H9 (cell line): ENCODE measurements around the gene PSAPL1. TPM values are rescaled to one million over a fixed set of nuclear protein-coding genes. Genes with fewer than 3 reads are reported as not detected.
A peak's percentile ranks its signal among the peaks of the same experiment; 100 is the strongest.

Source experiments
- DNase-seq: peaks from one replicate; pipeline ENCODE4 v3.0.0-alpha.2; 2017
- H2AFZ ChIP-seq: one replicate; pipeline ENCODE4 v1.6.1; 2013; ENCODE audit warnings: mild to moderate bottlenecking, low read length, control low read depth, moderate library complexity
- H2AK5ac ChIP-seq: 2 replicates; pipeline ENCODE4 v1.6.1; 2013; ENCODE audit warnings: low read length, control low read depth, mixed read lengths; ENCODE audit not compliant: insufficient read length
- H2BK120ac ChIP-seq: one replicate; pipeline ENCODE4 v1.6.1; 2013; ENCODE audit warnings: low read depth, mild to moderate bottlenecking, low read length, control low read depth, inconsistent platforms; ENCODE audit not compliant: poor library complexity, severe bottlenecking
- H2BK12ac ChIP-seq: 2 replicates; pipeline ENCODE4 v1.6.1; 2013; ENCODE audit warnings: low read length, control low read depth, mixed read lengths, low read depth; ENCODE audit not compliant: insufficient read length
- H2BK15ac ChIP-seq: 2 replicates; pipeline ENCODE4 v1.6.1; 2013; ENCODE audit warnings: low read depth, low read length, control low read depth
- H2BK20ac ChIP-seq: one replicate; pipeline ENCODE4 v1.6.1; 2013; ENCODE audit warnings: low read depth, mild to moderate bottlenecking, low read length, control low read depth, inconsistent platforms; ENCODE audit not compliant: poor library complexity, severe bottlenecking
- H2BK5ac ChIP-seq: 2 replicates; pipeline ENCODE4 v1.6.1; 2013; ENCODE audit warnings: low read length, control low read depth, mixed read lengths; ENCODE audit not compliant: insufficient read length
- H3K14ac ChIP-seq: 2 replicates; pipeline ENCODE4 v1.6.1; 2013; ENCODE audit warnings: low read length, control low read depth; ENCODE audit not compliant: insufficient read depth
- H3K18ac ChIP-seq: 2 replicates; pipeline ENCODE4 v1.6.1; 2013; ENCODE audit warnings: low read depth, mild to moderate bottlenecking, mixed read lengths, low read length, control low read depth; ENCODE audit not compliant: insufficient read length
- H3K23ac ChIP-seq: 2 replicates; pipeline ENCODE4 v1.6.1; 2013; ENCODE audit warnings: low read length, control low read depth, mixed read lengths, low read depth; ENCODE audit not compliant: insufficient read length
- H3K23me2 ChIP-seq: 2 replicates; pipeline ENCODE4 v1.6.1; 2013; ENCODE audit warnings: low read depth, mild to moderate bottlenecking, mixed read lengths, low read length, control low read depth; ENCODE audit not compliant: insufficient read length, poor library complexity, severe bottlenecking
- H3K27ac ChIP-seq: 2 replicates; pipeline ENCODE4 v1.5.1; 2013; ENCODE audit warnings: low read length, control low read depth, mixed read lengths, low read depth; ENCODE audit not compliant: insufficient read length
- H3K27me3 ChIP-seq: 2 replicates; pipeline ENCODE4 v1.6.1; 2013; ENCODE audit warnings: low read length, control low read depth, inconsistent platforms; ENCODE audit not compliant: insufficient read depth
- H3K4ac ChIP-seq: 2 replicates; pipeline ENCODE4 v1.6.1; 2013; ENCODE audit warnings: low read depth, mild to moderate bottlenecking, control low read depth, inconsistent platforms, low read length, moderate library complexity
- H3K4me1 ChIP-seq: 2 replicates; pipeline ENCODE4 v1.6.1; 2013; ENCODE audit warnings: low read length, control low read depth, inconsistent platforms; ENCODE audit not compliant: insufficient read depth
- H3K4me2 ChIP-seq: 2 replicates; pipeline ENCODE4 v1.6.1; 2013; ENCODE audit warnings: low read length, control low read depth, mixed read lengths; ENCODE audit not compliant: insufficient read length, insufficient read depth
- H3K56ac ChIP-seq: 2 replicates; pipeline ENCODE4 v1.6.1; 2013; ENCODE audit warnings: low read depth, mild to moderate bottlenecking, mixed read lengths, low read length, control low read depth; ENCODE audit not compliant: insufficient read length
- H3K79me1 ChIP-seq: 2 replicates; pipeline ENCODE4 v1.6.1; 2013; ENCODE audit warnings: low read depth, mild to moderate bottlenecking, moderate library complexity, low read length, control low read depth, inconsistent platforms; ENCODE audit not compliant: insufficient read depth, poor library complexity, severe bottlenecking
- H3K79me2 ChIP-seq: 2 replicates; pipeline ENCODE4 v1.6.1; 2013; ENCODE audit warnings: low read length, control low read depth, inconsistent platforms; ENCODE audit not compliant: insufficient read depth
- H3K9ac ChIP-seq: 2 replicates; pipeline ENCODE4 v1.6.1; 2013; ENCODE audit warnings: low read length, control low read depth, mixed read lengths; ENCODE audit not compliant: insufficient read length; ENCODE audit errors: extremely low read depth
- H3K9me3 ChIP-seq: one replicate; pipeline ENCODE4 v1.6.1; 2013; ENCODE audit warnings: low read depth, low read length, inconsistent platforms; ENCODE audit not compliant: control insufficient read depth
- H3T11ph ChIP-seq: one replicate; pipeline ENCODE4 v1.6.1; 2013; ENCODE audit warnings: mild to moderate bottlenecking, low read length, control low read depth, inconsistent platforms
- H4K20me1 ChIP-seq: one replicate; pipeline ENCODE4 v1.6.1; 2013; ENCODE audit not compliant: control insufficient read depth, insufficient read length, insufficient read depth
- H4K5ac ChIP-seq: 2 replicates; pipeline ENCODE4 v1.6.1; 2013; ENCODE audit warnings: low read depth, mild to moderate bottlenecking, mixed read lengths, low read length, control low read depth; ENCODE audit not compliant: insufficient read length
- H4K8ac ChIP-seq: replicated peaks from 2 replicates; pipeline ENCODE4 v1.6.1; 2013; ENCODE audit warnings: low read length, control low read depth, mixed read lengths, low read depth; ENCODE audit not compliant: insufficient read length
- H4K91ac ChIP-seq: 2 replicates; pipeline ENCODE4 v1.6.1; 2013; ENCODE audit warnings: low read depth, mild to moderate bottlenecking, moderate library complexity, mixed read lengths, low read length, control low read depth; ENCODE audit not compliant: insufficient read length
- H3K27ac Mint-ChIP-seq, 3 experiments: 2 replicates in 2 of 3; 3 replicates in 1 of 3; pipeline ENCODE4 v1.8.0; 2020 to 2021; ENCODE audit warnings: mixed read lengths in 3 of 3, mild to moderate bottlenecking in 1 of 3, moderate library complexity in 1 of 3
- H3K27me3 Mint-ChIP-seq: 2 replicates; pipeline ENCODE4 v1.8.0; 2021; ENCODE audit warnings: low read depth, mild to moderate bottlenecking, moderate library complexity, mixed read lengths
- H3K36me3 Mint-ChIP-seq, 3 experiments: 2 replicates in 2 of 3; 3 replicates in 1 of 3; pipeline ENCODE4 v1.8.0; 2020 to 2021; ENCODE audit warnings: low read depth in 3 of 3, mixed read lengths in 3 of 3; ENCODE audit not compliant: insufficient read depth in 1 of 3
- H3K4me1 Mint-ChIP-seq, 2 experiments: 2 replicates each; pipeline ENCODE4 v1.8.0; 2020; ENCODE audit warnings: mixed read lengths in 2 of 2
- H3K4me3 Mint-ChIP-seq, 2 experiments: 2 replicates in 1 of 2; 3 replicates in 1 of 2; pipeline ENCODE4 v1.8.0; 2020 to 2021; ENCODE audit warnings: mild to moderate bottlenecking in 2 of 2, mixed read lengths in 2 of 2, moderate library complexity in 1 of 2
- H3K9me3 Mint-ChIP-seq, 2 experiments: 2 replicates in 1 of 2; 3 replicates in 1 of 2; pipeline ENCODE4 v1.8.0; 2020; ENCODE audit warnings: mild to moderate bottlenecking in 2 of 2, mixed read lengths in 2 of 2, moderate library complexity in 1 of 2
- WGBS: extraction: QIAGEN DNeasy Blood & Tissue Kit; methylation state at CpG from one replicate; pipeline ENCODE4 v1.1.7; 2013; ENCODE audit warnings: missing lambda C conversion rate, low lambda C conversion rate, mixed read lengths; ENCODE audit not compliant: insufficient read length; ENCODE audit errors: extremely low coverage; 5-methylcytosine and 5-hydroxymethylcytosine counted together
- total RNA-seq: library from RNA; stranded (reverse); gene quantifications from 2 replicates; pipeline ENCODE4 v1.2.1, GENCODE V29; 2021
- TF ChIP-seq, protein P1 (sequence below): fragments of 200-600 bp; sonication (generic); conservative IDR thresholded peaks from 3 replicates; pipeline ENCODE4 v1.8.0; 2021; ENCODE audit warnings: antibody characterized with exemption, mild to moderate bottlenecking

PSAPL1 gene
- total RNA-seq, 1 experiment from 2014 or later, result 0.04 TPM

DNA sequence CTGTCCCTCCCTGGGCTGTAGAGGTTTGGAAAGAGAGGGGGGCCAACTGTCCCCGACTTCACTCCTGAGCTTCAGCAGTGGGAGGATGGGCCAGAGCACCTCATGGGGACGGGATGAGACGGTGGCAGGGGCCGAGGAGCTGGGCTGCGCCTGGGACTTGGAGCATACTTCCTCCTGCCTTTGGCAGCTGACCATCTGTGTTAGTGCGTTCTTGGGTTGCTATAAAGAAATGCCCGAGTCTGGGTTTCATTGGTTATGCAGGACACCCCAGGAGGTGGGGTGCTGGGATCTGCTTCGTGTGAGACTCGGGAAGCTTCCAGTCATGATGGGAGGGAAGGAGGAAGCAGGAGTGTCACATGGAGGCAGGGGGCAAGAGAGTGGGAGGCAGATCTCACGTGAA is 7.4 kb downstream of the PSAPL1 start:
- no peaks in the 10 kb centered on the region for H3K36me3 Mint-ChIP-seq
- no peak overlapping the region for H2BK5ac ChIP-seq
- no peaks in the 10 kb centered on the region; a peak in 1 of 5 replicates for H3K9me3 Mint-ChIP-seq
- H3K56ac ChIP-seq, result no peak overlapping the region
- no peak overlapping the region for H3K18ac ChIP-seq
- no peaks in the 10 kb centered on the region for H4K20me1 ChIP-seq
- H2BK12ac ChIP-seq, result no peak overlapping the region
- H3K23ac ChIP-seq, result no peak overlapping the region
- TF ChIP-seq, protein P1, sequence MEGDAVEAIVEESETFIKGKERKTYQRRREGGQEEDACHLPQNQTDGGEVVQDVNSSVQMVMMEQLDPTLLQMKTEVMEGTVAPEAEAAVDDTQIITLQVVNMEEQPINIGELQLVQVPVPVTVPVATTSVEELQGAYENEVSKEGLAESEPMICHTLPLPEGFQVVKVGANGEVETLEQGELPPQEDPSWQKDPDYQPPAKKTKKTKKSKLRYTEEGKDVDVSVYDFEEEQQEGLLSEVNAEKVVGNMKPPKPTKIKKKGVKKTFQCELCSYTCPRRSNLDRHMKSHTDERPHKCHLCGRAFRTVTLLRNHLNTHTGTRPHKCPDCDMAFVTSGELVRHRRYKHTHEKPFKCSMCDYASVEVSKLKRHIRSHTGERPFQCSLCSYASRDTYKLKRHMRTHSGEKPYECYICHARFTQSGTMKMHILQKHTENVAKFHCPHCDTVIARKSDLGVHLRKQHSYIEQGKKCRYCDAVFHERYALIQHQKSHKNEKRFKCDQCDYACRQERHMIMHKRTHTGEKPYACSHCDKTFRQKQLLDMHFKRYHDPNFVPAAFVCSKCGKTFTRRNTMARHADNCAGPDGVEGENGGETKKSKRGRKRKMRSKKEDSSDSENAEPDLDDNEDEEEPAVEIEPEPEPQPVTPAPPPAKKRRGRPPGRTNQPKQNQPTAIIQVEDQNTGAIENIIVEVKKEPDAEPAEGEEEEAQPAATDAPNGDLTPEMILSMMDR, result no peak
- no peaks in the 10 kb centered on the region for H3K27me3 ChIP-seq
- H3K4me3 Mint-ChIP-seq, result no peak overlapping the region; a peak in 1 of 5 replicates
- H3K4me1 Mint-ChIP-seq, result peaks cover 38 to 47% of the 10 kb centered on the region in 2 experiments
- H4K91ac ChIP-seq, result no peak overlapping the region
- no peaks in the 10 kb centered on the region for H3K79me2 ChIP-seq
- no peaks in the 10 kb centered on the region for H3K9me3 ChIP-seq
- H3K27me3 Mint-ChIP-seq, result peaks cover 14% of the 10 kb centered on the region
- H3K9ac ChIP-seq, result no peak overlapping the region
- no peak overlapping the region for H4K5ac ChIP-seq
- H2BK120ac ChIP-seq, result no peak overlapping the region
- H3K4ac ChIP-seq, result no peak overlapping the region
- H3K4me2 ChIP-seq, result no peak overlapping the region
- H3K23me2 ChIP-seq, result peaks cover 3% of the 10 kb centered on the region
- no peak overlapping the region for H2BK20ac ChIP-seq
- no CpG with 5 or more reads among the region's 10 CpGs for WGBS
- no peak overlapping the region for H2AK5ac ChIP-seq
- H3K4me1 ChIP-seq, result no peaks in the 10 kb centered on the region; the same call in 1 of the 2 replicates
- H4K8ac ChIP-seq, result no peak overlapping the region
- no peaks in the 10 kb centered on the region for H3K79me1 ChIP-seq
- no peak overlapping the region for H2AFZ ChIP-seq
- H2BK15ac ChIP-seq, result no peak overlapping the region
- no peak overlapping the region for H3K14ac ChIP-seq
- no peak overlapping the region for H3K27ac ChIP-seq
- H3T11ph ChIP-seq, result no peak overlapping the region
- H3K27ac Mint-ChIP-seq, result peak overlapping the region in 2 of 3 experiments; percentile 23 to 82; a peak in 3 of 7 replicates
- DNase-seq, result no peak
